ENCODE results near the gene HOXB8.

Gene HOXB8

GRCh38 chr17:48583708-48584222, 31.3 kb downstream of the HOXB8 start:
- no peaks in the 10 kb centered on the region for H3K36me3 Mint-ChIP-seq (ENCODE audit: low read depth)
- H3K27me3 Mint-ChIP-seq = peaks cover 94% of the 10 kb centered on the region
- H3K27ac Mint-ChIP-seq = no peak overlapping the region
- no peak overlapping the region for H3K4me3 Mint-ChIP-seq
- peaks cover 53% of the 10 kb centered on the region for H3K4me1 Mint-ChIP-seq
- DNase-seq (no peak), ATAC-seq (no peak)
- no peaks in the 10 kb centered on the region for H3K9me3 Mint-ChIP-seq

- Mint-ChIP-seq H3K9me3 (no peaks in the 10 kb centered on the region), H3K27ac (no peak overlapping the region), H3K4me3 (peak overlapping the region; percentile 57), H3K36me3 (ENCODE audit: low read depth) (no peaks in the 10 kb centered on the region), H3K4me1 (peaks cover 58% of the 10 kb centered on the region), H3K27me3 (peaks cover 86% of the 10 kb centered on the region)
- ATAC-seq (no peak), DNase-seq (no peak)
These were observed 32.4 kb downstream of the HOXB8 start for GRCh38 chr17:48582750-48583069.

- Mint-ChIP-seq H3K27ac (no peak overlapping the region), H3K4me3 (peak overlapping the region; percentile 2), H3K9me3 (no peaks in the 10 kb centered on the region), H3K4me1 (peaks cover 56% of the 10 kb centered on the region), H3K36me3 (ENCODE audit: low read depth) (no peaks in the 10 kb centered on the region), H3K27me3 (peaks cover 66% of the 10 kb centered on the region)
- no peak for ATAC-seq
- DNase-seq = no peak
These were observed 35.1 kb downstream of the HOXB8 start for GRCh38 chr17:48579760-48580554.

- ATAC-seq (no peak), DNase-seq (no peak)
- H3K4me3 Mint-ChIP-seq = peak overlapping the region; percentile 87
- H3K27ac Mint-ChIP-seq = no peak overlapping the region
- H3K4me1 Mint-ChIP-seq = peaks cover 54% of the 10 kb centered on the region
- H3K9me3 Mint-ChIP-seq = no peaks in the 10 kb centered on the region
- peaks cover 61% of the 10 kb centered on the region for H3K27me3 Mint-ChIP-seq
- no peaks in the 10 kb centered on the region for H3K36me3 Mint-ChIP-seq (ENCODE audit: low read depth)
These were observed 35.7 kb downstream of the HOXB8 start for GRCh38 chr17:48579471-48579759.

GRCh38 chr17:48578616-48579470, 36.2 kb downstream of the HOXB8 start:
- Mint-ChIP-seq H3K9me3 (no peaks in the 10 kb centered on the region), H3K4me3 (peak overlapping the region; percentile 87), H3K36me3 (ENCODE audit: low read depth) (no peaks in the 10 kb centered on the region), H3K27me3 (peaks cover 56% of the 10 kb centered on the region), H3K27ac (peak overlapping the region; percentile 53), H3K4me1 (peaks cover 54% of the 10 kb centered on the region)
- no peak for DNase-seq
- peak; percentile 58 for ATAC-seq

GRCh38 chr17:48577946-48578615, 37.0 kb downstream of the HOXB8 start, which contains the start of gene HOXB4:
TSS of gene HOXB4 (minus strand) at chr17:48578350. CDS start at chr17:48578319, 31 bp downstream.
- H3K9me3 Mint-ChIP-seq = no peaks in the 10 kb centered on the region
- peaks cover 54% of the 10 kb centered on the region for H3K4me1 Mint-ChIP-seq
- DNase-seq = peak; percentile 76
- H3K27me3 Mint-ChIP-seq = peaks cover 51% of the 10 kb centered on the region
- H3K4me3 Mint-ChIP-seq = peak within 1 kb of the TSS; percentile 87
- ATAC-seq = peak; percentile 68
- H3K27ac Mint-ChIP-seq = peak within 1 kb of the TSS; percentile 77
- H3K36me3 Mint-ChIP-seq (ENCODE audit: low read depth) = no peaks in the 10 kb centered on the region

- H3K4me3 Mint-ChIP-seq = peak overlapping the region; percentile 79
- DNase-seq (no peak), ATAC-seq (peak; percentile 6)
- H3K27me3 Mint-ChIP-seq = peaks cover 44% of the 10 kb centered on the region
- H3K4me1 Mint-ChIP-seq = peaks cover 51% of the 10 kb centered on the region
- peak overlapping the region; percentile 49 for H3K27ac Mint-ChIP-seq
- H3K9me3 Mint-ChIP-seq = no peaks in the 10 kb centered on the region
- H3K36me3 Mint-ChIP-seq (ENCODE audit: low read depth) = no peaks in the 10 kb centered on the region
These were observed 37.7 kb downstream of the HOXB8 start for GRCh38 chr17:48577330-48577945.

GRCh38 chr17:48576479-48577309, 38.4 kb downstream of the HOXB8 start:
- Mint-ChIP-seq H3K27me3 (peaks cover 39% of the 10 kb centered on the region), H3K4me3 (peak overlapping the region; percentile 79), H3K27ac (no peak overlapping the region), H3K36me3 (ENCODE audit: low read depth) (no peaks in the 10 kb centered on the region), H3K4me1 (peaks cover 47% of the 10 kb centered on the region), H3K9me3 (no peaks in the 10 kb centered on the region)
- DNase-seq (no peak), ATAC-seq (no peak)

- no peaks in the 10 kb centered on the region for H3K36me3 Mint-ChIP-seq (ENCODE audit: low read depth)
- DNase-seq (no peak), ATAC-seq (no peak)
- peaks cover 33% of the 10 kb centered on the region for H3K27me3 Mint-ChIP-seq
- no peak overlapping the region for H3K27ac Mint-ChIP-seq
- no peaks in the 10 kb centered on the region for H3K9me3 Mint-ChIP-seq
- no peak overlapping the region for H3K4me3 Mint-ChIP-seq
- H3K4me1 Mint-ChIP-seq = peaks cover 39% of the 10 kb centered on the region
These were observed 39.2 kb downstream of the HOXB8 start for GRCh38 chr17:48575673-48576478.

- DNase-seq (no peak), ATAC-seq (no peak)
- no peaks in the 10 kb centered on the region for H3K36me3 Mint-ChIP-seq (ENCODE audit: low read depth)
- H3K27ac Mint-ChIP-seq = no peak overlapping the region
- H3K27me3 Mint-ChIP-seq = peaks cover 26% of the 10 kb centered on the region
- no peak overlapping the region for H3K4me3 Mint-ChIP-seq
- H3K4me1 Mint-ChIP-seq = peaks cover 33% of the 10 kb centered on the region
- H3K9me3 Mint-ChIP-seq = no peaks in the 10 kb centered on the region
These were observed 40.0 kb downstream of the HOXB8 start for GRCh38 chr17:48575066-48575582.

GRCh38 chr17:48574505-48575065, 40.5 kb downstream of the HOXB8 start:
- H3K4me3 Mint-ChIP-seq = no peak overlapping the region

GRCh38 chr17:48571826-48572417, 43.2 kb downstream of the HOXB8 start:
- ATAC-seq = no peak

More at GRCh38 chr17:48574505-48575065, 40.5 kb downstream of the HOXB8 start:
- no peaks in the 10 kb centered on the region for H3K36me3 Mint-ChIP-seq (ENCODE audit: low read depth)
- H3K27ac Mint-ChIP-seq = no peak overlapping the region
- H3K27me3 Mint-ChIP-seq = peaks cover 24% of the 10 kb centered on the region
- peaks cover 29% of the 10 kb centered on the region for H3K4me1 Mint-ChIP-seq
- DNase-seq (no peak), ATAC-seq (no peak)
- no peaks in the 10 kb centered on the region for H3K9me3 Mint-ChIP-seq

More at GRCh38 chr17:48571826-48572417, 43.2 kb downstream of the HOXB8 start:
- H3K4me3 Mint-ChIP-seq = no peak overlapping the region
- DNase-seq = no peak
- peaks cover 12% of the 10 kb centered on the region for H3K4me1 Mint-ChIP-seq
- H3K27ac Mint-ChIP-seq = no peak overlapping the region
- H3K36me3 Mint-ChIP-seq (ENCODE audit: low read depth) = no peaks in the 10 kb centered on the region
- no peaks in the 10 kb centered on the region for H3K9me3 Mint-ChIP-seq
- H3K27me3 Mint-ChIP-seq = peaks cover 26% of the 10 kb centered on the region

All from activated naive CD8-positive, alpha-beta T cell treated with anti-CD3 and anti-CD28 coated beads, Interleukin-2, amount 50 U/mL, for 24 hours (primary cell).